GM18858 (cell line): Measurements from ENCODE around the gene ANTXR1.

Experiments
- ATAC-seq: cut with Tn5 transposase; IDR thresholded peaks from one replicate; pipeline ENCODE4 v1.9.1; 2021; ENCODE audit not compliant: unreplicated experiment

Gene ANTXR1

GRCh38 chr2:69260666-69261065 is 247.7 kb downstream of the ANTXR1 start:
- no peak for ATAC-seq

GRCh38 chr2:69269330-69269729 is 256.4 kb downstream of the ANTXR1 start:
- no peak for ATAC-seq

GRCh38 chr2:69271831-69272257 is 258.9 kb downstream of the ANTXR1 start:
- no peak for ATAC-seq

GRCh38 chr2:69272803-69273471 is 260.0 kb downstream of the ANTXR1 start:
- ATAC-seq: no peak

GRCh38 chr2:69275490-69275889 is 262.5 kb downstream of the ANTXR1 start:
- no peak for ATAC-seq

GRCh38 chr2:69278366-69278765 is 265.4 kb downstream of the ANTXR1 start:
- ATAC-seq: no peak

- ATAC-seq: no peak
Measured at GRCh38 chr2:69279211-69279610, 266.2 kb downstream of the ANTXR1 start.

GRCh38 chr2:69279931-69280681 is 267.1 kb downstream of the ANTXR1 start:
- no peak for ATAC-seq

- no peak for ATAC-seq
Measured at GRCh38 chr2:69280796-69281412, 267.9 kb downstream of the ANTXR1 start.

- no peak for ATAC-seq
Measured at GRCh38 chr2:69285379-69285894, 272.5 kb downstream of the ANTXR1 start.

- ATAC-seq: no peak
Measured at GRCh38 chr2:69287544-69287943, 274.6 kb downstream of the ANTXR1 start.

GRCh38 chr2:69288429-69288828 is 275.4 kb downstream of the ANTXR1 start:
- no peak for ATAC-seq

- ATAC-seq: no peak
Measured at GRCh38 chr2:69291004-69291650, 278.1 kb downstream of the ANTXR1 start.

GRCh38 chr2:69291721-69292120 is 278.7 kb downstream of the ANTXR1 start:
- ATAC-seq: no peak

- no peak for ATAC-seq
Measured at GRCh38 chr2:69292256-69292655, 279.3 kb downstream of the ANTXR1 start.

- ATAC-seq: no peak
Measured at GRCh38 chr2:69296421-69296820, 283.4 kb downstream of the ANTXR1 start.

- ATAC-seq: no peak
Measured at GRCh38 chr2:69297216-69297615, 284.2 kb downstream of the ANTXR1 start.

- ATAC-seq: no peak
Measured at GRCh38 chr2:69298261-69298660, 285.3 kb downstream of the ANTXR1 start.

GRCh38 chr2:69298862-69299261 is 285.9 kb downstream of the ANTXR1 start:
- ATAC-seq: no peak
